GM12878 (cell line): ENCODE data around the gene PTGIS. TPM values are rescaled to one million over a fixed set of nuclear protein-coding genes. Genes with fewer than 3 reads are reported as not detected.

Source experiments
- ATAC-seq: fragments of 200-7000 bp; cut with Tn5 transposase; 3 replicates; pipeline ENCODE4 v1.9.1; 2020; ENCODE audit warnings: mild to moderate bottlenecking, moderate library complexity
- BruUV-seq: library from RNA; stranded (reverse); fragments of 400-500 nt; replicated peaks from 2 replicates; lab custom pipeline; 2021; lab: Mats Ljungman, UMichigan
- CTCF ChIA-PET: fragments of 300-600 bp; sonication (Branson Sonifier 250); formaldehyde crosslinking; extraction: SDS; loops from one replicate; lab custom pipeline; 2021; ENCODE audit warnings: inconsistent platforms; lab: Yijun Ruan, JAX
- POLR2A ChIA-PET: fragments of 350-600 bp; formaldehyde crosslinking; extraction: SDS; loops from one replicate; lab custom pipeline; 2021; ENCODE audit warnings: inconsistent platforms; lab: Charles Lee
- RAD21 ChIA-PET: fragments of 300-600 bp; sonication (Branson Sonifier 250); formaldehyde crosslinking; loops from one replicate; lab custom pipeline; 2023; ENCODE audit warnings: antibody characterized with exemption; ENCODE audit not compliant: unreplicated experiment; lab: Charles Lee
- SMC1A ChIA-PET: fragments of 300-600 bp; sonication (Branson Sonifier 250); formaldehyde crosslinking; loops from one replicate; lab custom pipeline; 2023; ENCODE audit not compliant: unreplicated experiment, uncharacterized antibody; lab: Charles Lee
- DNase-seq: peaks from one replicate; pipeline ENCODE4 v3.0.0-alpha.2; 2011; ENCODE audit warnings: low read depth, low spot score
- FAIRE-seq: peaks from 3 replicates; lab custom pipeline; 2011; peaks lifted over from hg19 to GRCh38; lab: Jason Lieb, UNC
- H2AFZ ChIP-seq: 2 replicates; pipeline ENCODE4 v1.6.0; 2011; ENCODE audit warnings: low read depth, low read length, control low read depth; ENCODE audit not compliant: control insufficient read depth
- H3K27ac ChIP-seq: 2 replicates; pipeline ENCODE4 v1.5.1; 2011; ENCODE audit warnings: control low read depth; ENCODE audit not compliant: control insufficient read depth, insufficient read depth
- H3K27me3 ChIP-seq, 2 experiments: replicated peaks in 1 of 2; 2 replicates each; pipeline versions ENCODE4 v1.6.0 to v1.6.1; 2011; ENCODE audit warnings: low read length in 1 of 2; ENCODE audit not compliant: control insufficient read depth in 2 of 2, insufficient read depth in 2 of 2
- H3K36me3 ChIP-seq, 2 experiments: 2 replicates each; pipeline ENCODE4 v1.5.1; 2011; ENCODE audit warnings: low read length in 1 of 2; ENCODE audit not compliant: control insufficient read depth in 2 of 2, insufficient read depth in 2 of 2
- H3K4me1 ChIP-seq: 2 replicates; pipeline ENCODE4 v1.6.1; 2011; ENCODE audit warnings: mild to moderate bottlenecking, low read length, moderate library complexity, mixed read lengths; ENCODE audit not compliant: control insufficient read depth, insufficient read depth
- H3K4me2 ChIP-seq: 2 replicates; pipeline ENCODE4 v1.6.0; 2011; ENCODE audit warnings: control low read depth; ENCODE audit not compliant: control insufficient read depth, insufficient read depth
- H3K4me3 ChIP-seq: fragments of 200-600 bp; sonication (generic); 2 replicates; pipeline ENCODE4 v1.5.1; 2016
- H3K79me2 ChIP-seq: 2 replicates; pipeline ENCODE4 v1.6.0; 2011; ENCODE audit warnings: low read length; ENCODE audit not compliant: control insufficient read depth, insufficient read depth
- H3K9ac ChIP-seq: 2 replicates; pipeline ENCODE4 v1.8.0; 2011; ENCODE audit warnings: low read length, control low read depth, mixed read lengths; ENCODE audit not compliant: control insufficient read depth, insufficient read depth
- H3K9me3 ChIP-seq: replicated peaks from 3 replicates; pipeline ENCODE4 v1.5.1; 2011; ENCODE audit warnings: mild to moderate bottlenecking, low read length; ENCODE audit not compliant: control insufficient read depth, insufficient read depth
- H4K20me1 ChIP-seq: 2 replicates; pipeline ENCODE4 v1.6.0; 2011; ENCODE audit not compliant: control insufficient read depth, insufficient read depth
- CBX5 ChIP-seq: sonication (generic); IDR thresholded peaks from 2 replicates; pipeline ENCODE4 v1.6.1; 2016; ENCODE audit warnings: low read depth, moderate library complexity, mild to moderate bottlenecking, inconsistent platforms
- CUX1 ChIP-seq: IDR thresholded peaks from 2 replicates; pipeline ENCODE4 v1.6.1; 2012; ENCODE audit warnings: improper control_type of control experiment, low read depth, low read length; ENCODE audit not compliant: insufficient replicate concordance
- ESRRA ChIP-seq: IDR thresholded peaks from 2 replicates; pipeline ENCODE4 v1.6.1; 2012; ENCODE audit warnings: mild to moderate bottlenecking, low read length, improper control_type of control experiment
- MEF2A ChIP-seq: IDR thresholded peaks from 2 replicates; pipeline ENCODE4 v1.6.1; 2011; ENCODE audit warnings: low read depth, mild to moderate bottlenecking, low read length, moderate library complexity; ENCODE audit not compliant: insufficient read depth
- MTA3 ChIP-seq: IDR thresholded peaks from 2 replicates; pipeline ENCODE4 v1.6.1; 2012; ENCODE audit warnings: low read length, inconsistent platforms, borderline replicate concordance
- MYC ChIP-seq: IDR thresholded peaks from 2 replicates; pipeline ENCODE4 v1.6.1; 2011; ENCODE audit warnings: mild to moderate bottlenecking, low read length, moderate library complexity, inconsistent platforms; ENCODE audit not compliant: insufficient read depth, insufficient replicate concordance, insufficient read length, severe bottlenecking
- NKRF ChIP-seq: fragments of 450-650 bp; conservative IDR thresholded peaks from 2 replicates; pipeline ENCODE4 v1.6.1; 2017; ENCODE audit warnings: mild to moderate bottlenecking, moderate library complexity
- RAD21 ChIP-seq: IDR thresholded peaks from 2 replicates; pipeline ENCODE4 v1.6.1; 2011; ENCODE audit warnings: mild to moderate bottlenecking, low read depth, low read length, moderate library complexity; ENCODE audit not compliant: insufficient read depth
- RBBP5 ChIP-seq: fragments of 200-600 bp; sonication (generic); conservative IDR thresholded peaks from 2 replicates; pipeline ENCODE4 v1.6.1; 2016
- SPI1 ChIP-seq: IDR thresholded peaks from 2 replicates; pipeline ENCODE4 v1.6.1; 2011; ENCODE audit warnings: low read depth, mild to moderate bottlenecking, low read length, moderate library complexity, borderline replicate concordance; ENCODE audit not compliant: insufficient read depth
- TCF12 ChIP-seq: IDR thresholded peaks from 2 replicates; pipeline ENCODE4 v1.6.1; 2011; ENCODE audit warnings: low read depth, mild to moderate bottlenecking, low read length
- WGBS: methylation state at CpG from one replicate; pipeline ENCODE4 v1.1.6; 2016; ENCODE audit warnings: low lambda C conversion rate; ENCODE audit not compliant: insufficient replicate concordance, insufficient coverage; ENCODE audit errors: missing lambda C conversion rate; 5-methylcytosine and 5-hydroxymethylcytosine counted together
- in situ Hi-C: fragments of 300-500 bp; cut with MboI; formaldehyde crosslinking; loops from 9 replicates; pipeline ENCODE4 v1.14.3; 2018; ENCODE audit warnings: mixed read lengths
- intact Hi-C: fragments of 100-400 bp; cut with micrococcal nuclease; formaldehyde crosslinking; loops from one replicate; pipeline ENCODE4 v1.14.2; 2022; ENCODE audit not compliant: unreplicated experiment
- polyA plus RNA-seq, 11 experiments: library from polyadenylated mRNA; depleted of rRNA in 4 of 11; unstranded in 6 of 11; stranded (reverse) in 5 of 11; fragments of >200 nt; fragmentation: Nextera tagmentation in 4 of 11; fragmentation: Illumina TruSeq in 1 of 11; extraction: Ambion mirVana in 4 of 11; extraction: Trizol in 1 of 11; gene quantifications; 1 replicate in 1 of 11; 2 replicates in 10 of 11; pipeline versions ENCODE4 v1.2.1 to v1.2.3, GENCODE V29; 2011 to 2016; ENCODE audit warnings: inconsistent platforms in 2 of 11, missing spikeins in 2 of 11, low read depth in 1 of 11
- total RNA-seq, 4 experiments: library from RNA; depleted of rRNA in 3 of 4; stranded (reverse); fragments of >200 nt in 3 of 4; fragmentation: Illumina TruSeq in 1 of 4; extraction: Trizol in 1 of 4; gene quantifications; 2 replicates each; pipeline versions ENCODE4 v1.2.1 to v1.2.3, GENCODE V29; 2013 to 2021

PTGIS gene
- total and polyA plus RNA-seq, 10 of the 15 experiments (the other 5 are each of a cell fraction or from before 2014, with no cell fraction given), result 0.10 TPM; not detected in 9

- intact Hi-C loops, result no loop called here
- in situ Hi-C loops, result no loop called here
- Histone ChIP-seq H3K27me3 (peaks cover 3 to 5% of the 10 kb centered on the region in 2 experiments; a peak in 1 of 4 replicates), H2AFZ (no peak overlapping the region), H3K36me3 (no peaks in the 10 kb centered on the region), H4K20me1 (no peaks in the 10 kb centered on the region), H3K9me3 (no peaks in the 10 kb centered on the region), H3K4me2 (no peak overlapping the region), H3K79me2 (no peaks in the 10 kb centered on the region), H3K4me1 (no peaks in the 10 kb centered on the region), H3K4me3 (no peak overlapping the region), H3K9ac (no peak overlapping the region), H3K27ac (no peak overlapping the region)
- no peak for ATAC-seq
- WGBS, result 63% methylated on average over 1 of the region's 1 CpG
- no peak for DNase-seq
- CTCF ChIA-PET, result interaction anchor here (0.6 to 1.0 kb wide), 2 partner anchors 10 to 156 kb away, joined by 3 to 5 read pairs; no protein-coding TSS in a partner anchor
- SMC1A ChIA-PET, result no interaction called here
- BruUV-seq, result no TSS peak
- POLR2A ChIA-PET, result no interaction called here
- no peak for FAIRE-seq
- RAD21 ChIA-PET, result no interaction called here
- no peak for TF ChIP-seq CBX5
- no peak for TF ChIP-seq MEF2A
Measured at GRCh38 chr20:49490689-49491088, 77.2 kb downstream of the PTGIS start.

- Histone ChIP-seq H4K20me1 (no peaks in the 10 kb centered on the region), H3K4me3 (no peak overlapping the region), H3K9ac (no peak overlapping the region), H3K4me1 (no peaks in the 10 kb centered on the region), H3K27ac (no peak overlapping the region), H3K4me2 (no peak overlapping the region), H3K9me3 (no peaks in the 10 kb centered on the region), H3K36me3 (no peaks in the 10 kb centered on the region), H2AFZ (no peak overlapping the region), H3K79me2 (no peaks in the 10 kb centered on the region), H3K27me3 (peaks cover 5% of the 10 kb centered on the region in 2 experiments; a peak in 3 of 4 replicates)
- RAD21 ChIA-PET, result no interaction called here
- in situ Hi-C loops (no loop called here), intact Hi-C loops (no loop called here)
- DNase-seq (no peak), ATAC-seq (no peak), FAIRE-seq (no peak)
- SMC1A ChIA-PET, result no interaction called here
- BruUV-seq, result no TSS peak
- POLR2A ChIA-PET, result no interaction called here
- CTCF ChIA-PET, result no interaction called here
- WGBS, result 31% methylated on average over 5 of the region's 5 CpGs
- TF ChIP-seq SPI1 (no peak), TCF12 (no peak), NKRF (no peak), CUX1 (no peak), RAD21 (no peak), ESRRA (no peak), RBBP5 (no peak), MTA3 (no peak), MYC (no peak)
Measured at GRCh38 chr20:49489688-49490087, 78.2 kb downstream of the PTGIS start.
